HG03432 (cell line): ENCODE results near the gene ZNF319.

Experiments
- ATAC-seq: cut with Tn5 transposase; IDR thresholded peaks from one replicate; pipeline ENCODE4 v1.9.1; 2021; ENCODE audit warnings: mild to moderate bottlenecking, moderate library complexity; ENCODE audit not compliant: unreplicated experiment

Gene ZNF319

DNA sequence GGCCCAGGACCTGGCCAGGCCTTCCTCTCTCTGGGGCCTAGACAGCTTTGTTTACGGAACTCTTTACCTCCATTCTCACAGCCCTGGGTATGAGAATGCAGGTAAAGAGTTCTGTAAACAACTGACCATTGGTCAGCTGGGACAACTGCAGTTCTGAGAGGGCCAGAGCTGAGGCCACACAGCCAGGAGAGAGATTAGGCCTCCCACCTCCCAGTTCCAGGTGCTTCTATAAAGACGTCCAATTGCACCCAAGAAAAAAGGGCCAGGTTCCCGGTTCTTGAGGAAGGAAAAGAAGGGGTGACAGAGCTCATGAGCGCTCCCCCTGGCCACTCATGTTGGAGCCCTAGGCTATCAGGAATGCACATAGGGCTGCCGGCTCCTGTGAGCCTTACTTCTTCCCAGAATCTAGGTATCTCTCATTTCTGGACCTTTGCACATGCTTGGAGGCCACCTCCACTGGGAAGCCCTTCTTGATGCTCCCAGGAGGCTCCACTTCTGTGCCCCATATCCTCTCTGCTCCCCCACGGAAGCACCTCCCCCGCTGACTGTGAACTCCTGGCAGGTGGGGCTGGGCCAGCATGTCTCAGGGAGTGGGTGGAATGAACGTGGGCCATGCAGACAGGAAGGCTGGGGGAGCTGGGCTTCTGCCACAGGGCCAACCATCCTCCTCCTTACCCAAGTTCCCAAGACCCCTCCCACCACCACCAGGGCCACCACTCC is 42.6 kb downstream of the ZNF319 start:
- no peak for ATAC-seq

DNA sequence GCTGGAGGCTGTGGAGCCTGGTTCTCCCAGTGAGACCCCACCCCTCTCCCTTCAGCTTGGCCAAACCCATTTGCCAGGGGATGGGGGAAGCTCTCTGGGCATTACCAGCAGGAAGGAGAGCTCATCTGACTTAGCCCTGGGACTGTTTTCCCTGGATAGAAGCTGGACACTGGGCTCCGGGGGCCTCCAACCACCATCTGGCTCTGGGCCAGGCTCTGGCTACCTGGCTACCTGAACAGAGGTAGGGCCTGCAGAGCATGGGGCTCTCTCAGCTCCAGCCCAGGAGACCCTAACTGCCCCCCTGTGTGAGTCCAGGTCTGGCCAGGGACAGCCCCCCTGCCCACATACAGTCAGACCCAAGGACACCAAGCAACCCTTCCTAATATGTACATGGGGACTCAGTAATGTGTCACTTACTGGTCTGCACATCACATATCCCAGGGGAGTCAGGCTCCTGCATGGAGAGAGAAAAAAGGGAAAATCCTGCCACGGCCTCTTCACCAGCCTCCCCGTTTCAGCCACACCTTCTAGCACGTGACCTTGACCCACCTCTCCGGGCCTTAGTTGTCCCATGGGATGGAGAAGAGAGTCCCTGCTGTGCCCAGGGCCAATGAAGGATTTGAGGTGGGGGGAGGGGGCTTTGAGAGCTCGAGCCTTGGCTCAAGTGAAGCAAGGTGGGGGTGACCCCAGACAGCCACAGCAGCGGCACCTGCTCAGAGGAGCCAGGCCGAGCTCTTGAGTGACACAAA is 43.4 kb downstream of the ZNF319 start:
- ATAC-seq, result no peak

DNA sequence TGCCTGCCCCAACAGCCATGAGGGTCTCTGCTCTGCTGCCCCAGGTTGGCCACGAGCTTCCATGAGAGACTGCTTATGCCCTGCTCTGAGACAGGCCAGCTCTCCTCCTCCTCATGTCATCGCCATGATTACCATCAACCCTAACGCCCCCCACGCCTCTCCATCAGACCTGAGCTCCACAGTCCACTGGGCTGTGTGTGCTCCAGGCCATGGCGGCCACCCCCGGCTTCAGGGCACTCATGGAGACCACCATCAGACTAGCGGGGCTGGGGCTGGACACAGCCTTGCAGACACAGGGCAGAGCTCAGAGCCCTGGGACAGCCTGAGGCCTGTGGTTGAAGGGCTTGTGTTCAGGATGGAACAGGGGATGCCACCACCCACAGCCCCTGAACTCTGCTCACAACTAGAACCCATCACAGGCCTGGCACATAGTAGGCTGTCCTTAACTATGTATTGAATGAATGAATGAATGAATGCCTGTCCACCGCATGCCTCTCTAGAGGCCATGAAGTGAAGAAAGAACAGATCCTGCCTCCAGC is 44.1 kb downstream of the ZNF319 start:
- no peak for ATAC-seq

DNA sequence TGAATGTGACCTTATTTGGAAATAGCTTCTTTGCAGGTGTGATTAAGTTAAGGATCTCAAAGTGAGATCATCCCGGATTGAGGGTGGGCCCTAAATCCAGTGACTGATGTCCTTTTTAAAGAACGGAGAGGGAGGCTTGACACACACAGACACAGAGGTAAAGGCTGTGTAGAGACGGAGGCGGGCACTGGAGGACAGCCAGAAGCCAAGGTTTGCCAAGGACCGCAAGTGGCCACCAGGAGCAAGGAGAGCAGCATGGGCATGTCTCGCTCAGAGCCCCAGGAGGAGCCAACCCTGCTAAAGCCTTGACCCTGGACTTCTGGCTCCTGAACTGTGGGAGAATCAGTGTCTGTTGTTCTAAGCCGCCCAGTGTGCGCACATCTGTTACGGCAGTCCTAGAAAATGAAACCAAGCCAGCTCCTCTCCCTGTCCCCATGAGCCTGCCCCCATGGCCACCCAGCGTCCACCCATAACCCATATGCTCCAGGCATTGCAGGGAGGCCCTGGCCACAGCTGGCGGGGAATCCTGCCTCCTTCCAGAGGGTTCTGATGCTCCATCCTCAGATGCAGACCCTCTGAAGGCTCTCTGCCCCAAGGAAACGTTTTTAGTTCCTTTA is 44.8 kb downstream of the ZNF319 start:
- ATAC-seq, result no peak

- ATAC-seq, result no peak
Observed at GRCh38 chr16:57953857-57954256, 46.6 kb downstream of the ZNF319 start.

- no peak for ATAC-seq
Observed at GRCh38 chr16:57952909-57953308, 47.6 kb downstream of the ZNF319 start.

GRCh38 chr16:57951204-57951960 is 49.1 kb downstream of the ZNF319 start:
- ATAC-seq, result no peak

GRCh38 chr16:57950382-57950781 is 50.1 kb downstream of the ZNF319 start:
- no peak for ATAC-seq

- no peak for ATAC-seq
Observed at GRCh38 chr16:57949595-57950238, 50.8 kb downstream of the ZNF319 start.

GRCh38 chr16:57949013-57949412 is 51.5 kb downstream of the ZNF319 start:
- ATAC-seq, result no peak

- ATAC-seq, result no peak
Observed at GRCh38 chr16:57948027-57948426, 52.4 kb downstream of the ZNF319 start.

DNA sequence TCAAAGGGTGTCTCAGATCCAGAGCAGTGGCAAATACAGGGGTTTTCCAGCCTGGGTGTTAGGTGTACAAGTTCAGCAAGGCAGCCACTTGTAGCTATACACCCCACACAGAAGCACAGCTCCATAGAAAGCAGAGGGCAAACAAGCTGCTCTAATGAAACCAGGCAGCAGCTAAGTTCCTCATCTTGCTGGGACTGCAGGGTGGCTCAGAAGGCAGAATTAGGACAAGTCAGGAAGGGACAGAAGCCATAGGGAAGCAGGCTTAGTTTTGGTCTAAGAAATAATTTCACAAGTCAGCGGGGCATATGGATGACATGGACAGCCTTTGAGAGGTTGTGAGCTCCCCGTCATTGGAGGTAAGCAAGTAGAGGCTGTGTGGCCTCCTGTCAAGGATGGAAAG is 53.2 kb downstream of the ZNF319 start:
- no peak for ATAC-seq

DNA sequence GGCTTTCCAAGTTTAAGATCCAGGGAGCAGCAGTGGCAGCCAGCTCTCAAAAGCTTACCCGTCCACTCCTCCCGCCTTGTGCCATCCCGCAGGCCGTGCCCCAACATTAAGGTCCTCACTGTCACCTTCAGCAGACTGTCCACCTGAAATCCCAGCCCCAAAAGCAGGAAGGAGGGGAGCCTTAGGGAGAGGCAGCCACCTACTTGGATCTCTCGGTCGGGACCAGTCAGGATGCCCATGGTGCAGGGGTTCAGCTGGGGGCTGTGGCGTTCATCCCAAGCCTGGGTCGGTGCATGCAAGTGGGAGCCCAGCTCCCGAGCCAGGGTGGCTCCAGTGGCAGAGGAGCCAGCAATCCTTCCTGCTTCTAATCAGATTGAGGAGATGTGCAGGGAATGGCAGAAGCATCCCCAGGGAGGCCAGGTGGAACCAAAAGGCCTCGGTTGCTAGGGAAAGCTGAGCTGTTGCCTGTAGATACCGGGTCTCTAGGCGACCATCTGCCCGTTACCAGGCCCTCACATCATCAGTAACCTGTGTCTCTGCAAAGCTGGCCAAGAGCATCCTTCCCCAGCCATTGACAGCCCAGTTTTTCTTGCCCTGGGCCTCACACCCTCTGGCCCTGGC is 54.2 kb downstream of the ZNF319 start:
- no peak for ATAC-seq

- no peak for ATAC-seq
Observed at GRCh38 chr16:57945740-57946138, 54.7 kb downstream of the ZNF319 start.

DNA sequence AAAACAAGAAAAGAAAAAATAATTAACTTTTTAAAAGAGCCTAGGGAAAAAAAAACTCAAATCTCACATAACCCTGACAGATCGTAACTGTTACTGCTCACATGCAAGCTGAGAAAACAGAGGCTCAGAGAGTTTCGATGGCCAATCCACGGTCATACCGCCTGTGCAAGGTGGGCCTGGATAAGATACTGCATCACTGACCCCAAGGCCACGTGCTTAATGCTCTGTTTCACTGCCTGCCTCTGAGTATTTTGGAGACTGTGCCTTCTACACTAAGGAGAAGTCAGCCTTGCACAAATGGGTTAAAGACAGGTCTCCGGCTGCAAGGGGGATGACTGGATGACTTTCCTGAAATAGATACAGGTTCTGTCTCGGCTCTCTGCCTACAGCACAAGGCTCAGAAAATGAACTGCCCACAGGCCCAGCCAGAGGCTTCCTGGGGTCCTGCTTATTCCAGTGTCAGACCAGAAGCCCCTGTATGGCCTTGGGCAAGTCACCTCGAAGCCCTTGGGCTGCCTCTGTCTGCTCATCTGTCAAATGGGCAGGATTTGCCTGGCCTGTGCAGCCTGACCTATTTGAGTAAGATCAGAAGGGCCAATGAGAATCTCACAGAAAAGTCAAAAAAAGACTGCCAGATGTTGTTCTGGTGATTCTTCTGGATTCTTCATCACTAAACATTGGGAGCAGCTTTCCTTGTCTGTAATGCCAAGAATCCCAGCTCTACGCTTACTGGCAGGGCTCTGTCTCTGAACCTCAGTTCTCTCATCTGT is 55.3 kb downstream of the ZNF319 start:
- ATAC-seq, result no peak
